Measurements from ENCODE around the gene MACROH2A2. TPM values are rescaled to one million over a fixed set of nuclear protein-coding genes. Genes with fewer than 3 reads are reported as not detected.
A peak's percentile ranks its signal among the peaks of the same experiment; 100 is the strongest.

The MACROH2A2 gene
- total RNA-seq, 4 donors from 2014 or later: 7.0 to 21.8 (median 15.0) TPM

DNA sequence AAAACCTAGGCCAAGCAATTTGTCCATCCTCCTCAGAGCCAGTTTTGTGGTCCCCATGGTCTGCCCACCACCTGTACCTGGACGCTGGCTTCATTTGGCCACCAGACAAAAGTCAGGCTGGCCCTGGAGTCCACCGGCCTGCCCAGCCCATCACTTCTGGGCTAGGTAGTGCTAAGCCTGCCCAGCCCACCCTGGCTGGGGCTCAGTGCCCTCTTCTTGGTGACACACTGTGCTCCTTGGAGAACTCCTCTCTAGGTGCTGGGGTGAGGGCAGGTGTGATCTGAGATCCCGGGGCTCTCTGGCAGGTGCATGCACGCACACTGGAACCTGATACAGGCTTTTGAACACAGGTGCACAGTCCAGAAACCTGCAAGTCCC, 78.9 kb downstream of the MACROH2A2 start:
- Histone ChIP-seq H3K4me3 (replicated peaks in 1 of 3) (peak overlapping the region in 2 of 3 donors; percentile 47 to 66), H3K36me3 (no peaks in the 10 kb centered on the region), H3K4me1 (peaks cover 22 to 29% of the 10 kb centered on the region in 2 donors), H3K9me3 (no peaks in the 10 kb centered on the region), H3K27ac (peak overlapping the region; percentile 92 to 97 (median 96)), H3K27me3 (no peaks in the 10 kb centered on the region)
- 88 to 92% methylated on average over 2 to 3 of the region's 4 CpGs for WGBS, 2 donors
- TF ChIP-seq POLR2A (IDR thresholded peaks at IDR 0.05): no peak
- TF ChIP-seq, protein P1, sequence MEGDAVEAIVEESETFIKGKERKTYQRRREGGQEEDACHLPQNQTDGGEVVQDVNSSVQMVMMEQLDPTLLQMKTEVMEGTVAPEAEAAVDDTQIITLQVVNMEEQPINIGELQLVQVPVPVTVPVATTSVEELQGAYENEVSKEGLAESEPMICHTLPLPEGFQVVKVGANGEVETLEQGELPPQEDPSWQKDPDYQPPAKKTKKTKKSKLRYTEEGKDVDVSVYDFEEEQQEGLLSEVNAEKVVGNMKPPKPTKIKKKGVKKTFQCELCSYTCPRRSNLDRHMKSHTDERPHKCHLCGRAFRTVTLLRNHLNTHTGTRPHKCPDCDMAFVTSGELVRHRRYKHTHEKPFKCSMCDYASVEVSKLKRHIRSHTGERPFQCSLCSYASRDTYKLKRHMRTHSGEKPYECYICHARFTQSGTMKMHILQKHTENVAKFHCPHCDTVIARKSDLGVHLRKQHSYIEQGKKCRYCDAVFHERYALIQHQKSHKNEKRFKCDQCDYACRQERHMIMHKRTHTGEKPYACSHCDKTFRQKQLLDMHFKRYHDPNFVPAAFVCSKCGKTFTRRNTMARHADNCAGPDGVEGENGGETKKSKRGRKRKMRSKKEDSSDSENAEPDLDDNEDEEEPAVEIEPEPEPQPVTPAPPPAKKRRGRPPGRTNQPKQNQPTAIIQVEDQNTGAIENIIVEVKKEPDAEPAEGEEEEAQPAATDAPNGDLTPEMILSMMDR (IDR thresholded peaks at IDR 0.05): no peak
- DNase-seq: peak in 1 of 2 donors; percentile 16
- intact Hi-C loops (cut with DNase I): no loop called here

DNA sequence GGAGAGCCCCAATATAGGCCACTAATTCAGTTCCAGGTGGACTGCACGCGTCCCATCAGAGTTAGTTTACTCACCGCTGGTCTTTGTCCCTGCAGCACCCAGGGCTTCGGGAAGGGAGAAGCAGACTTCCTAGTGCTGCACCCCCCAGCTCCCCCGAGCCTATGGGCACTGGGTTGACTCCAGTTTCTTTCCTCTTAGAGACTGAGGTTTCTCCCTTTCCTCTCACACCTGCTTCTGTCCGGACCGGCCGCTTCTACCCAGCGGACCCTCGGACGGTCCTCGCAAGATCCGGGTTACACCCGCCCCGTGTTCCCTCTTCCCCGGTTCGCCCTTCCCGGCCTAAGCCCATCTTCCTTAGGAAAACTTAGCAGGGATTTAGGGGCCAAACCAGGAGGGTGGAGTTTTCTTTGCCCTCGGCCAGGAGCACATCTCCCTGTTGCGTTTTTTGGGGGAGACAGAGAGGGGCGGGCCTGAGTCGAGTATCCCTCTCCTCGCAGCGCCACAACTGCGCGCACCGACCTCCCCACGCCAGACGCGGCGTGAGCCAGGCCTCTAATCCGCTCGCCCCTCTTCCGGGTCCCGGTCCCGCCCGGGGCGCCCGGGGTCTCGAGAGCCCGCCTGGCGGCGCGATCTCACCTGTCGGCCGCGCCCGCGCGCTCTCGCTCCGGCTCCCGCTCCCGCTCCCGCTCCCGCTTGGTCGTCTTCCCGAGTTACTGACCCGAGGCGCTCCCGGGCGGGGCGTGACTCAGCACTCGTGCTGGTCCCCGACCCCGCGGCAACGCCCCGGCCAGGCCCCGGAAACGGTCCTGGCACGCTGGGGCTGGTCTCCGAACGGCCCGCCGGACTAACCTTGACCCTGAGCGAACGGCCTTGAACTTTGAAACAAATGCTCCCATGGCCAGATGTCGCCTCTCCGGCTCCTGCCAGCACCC, 79.7 kb downstream of the MACROH2A2 start, which contains the start of gene AIFM2:
TSS of gene AIFM2 (minus strand) at position 728 of the 932 bp plus-strand sequence. CDS start 8,741 bp downstream, outside the sequence.
- Histone ChIP-seq H3K9me3 (no peaks in the 10 kb centered on the region), H3K36me3 (no peaks in the 10 kb centered on the region), H3K4me1 (peaks cover 22 to 29% of the 10 kb centered on the region in 2 donors), H3K4me3 (replicated peaks in 1 of 3) (peak within 1 kb of the TSS; percentile 0 to 66 (median 47)), H3K27ac (peak within 1 kb of the TSS; percentile 92 to 97 (median 96)), H3K27me3 (no peaks in the 10 kb centered on the region)
- intact Hi-C loops (cut with DNase I): no loop called here
- TF ChIP-seq, protein P1 (IDR thresholded peaks at IDR 0.05): no peak
- TF ChIP-seq POLR2A (IDR thresholded peaks at IDR 0.05): peak in 1 of 2 donors; percentile 77
- peak; percentile 92 to 93 for DNase-seq
- 8 to 19% methylated on average over 22 to 48 of the region's 80 CpGs for WGBS, 2 donors

DNA sequence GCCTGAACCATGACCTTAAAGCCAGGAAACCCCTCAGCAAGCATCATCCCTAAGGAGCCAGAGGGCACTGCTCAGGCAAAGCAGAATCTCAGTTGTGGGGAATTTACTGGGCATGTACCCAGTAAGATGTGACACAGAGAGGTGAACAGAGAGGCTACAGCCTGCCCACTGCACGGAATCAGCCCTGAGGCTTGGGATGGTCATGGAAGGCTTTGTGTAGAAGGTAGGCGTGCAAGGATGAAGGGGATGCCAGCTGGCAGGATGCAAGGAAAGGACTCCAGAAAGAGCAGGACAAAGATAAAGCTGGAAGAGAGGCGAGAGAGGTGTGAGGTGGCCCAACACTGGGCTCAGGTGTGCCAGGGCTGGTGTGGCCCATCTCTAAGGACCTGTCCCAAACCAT, 82.4 kb downstream of the MACROH2A2 start:
- no peak for DNase-seq
- TF ChIP-seq, protein P1 (IDR thresholded peaks at IDR 0.05): no peak
- no peak for TF ChIP-seq POLR2A (IDR thresholded peaks at IDR 0.05)
- 94 to 95% methylated on average over 3 of the region's 3 CpGs for WGBS, 2 donors
- peaks cover 22 to 29% of the 10 kb centered on the region in 2 donors for H3K4me1 ChIP-seq
- H3K36me3 ChIP-seq: peaks cover 0 to 3% of the 10 kb centered on the region in 2 donors
- H3K4me3 ChIP-seq (replicated peaks in 1 of 3): no peak overlapping the region
- H3K27me3 ChIP-seq: no peaks in the 10 kb centered on the region
- no peak overlapping the region for H3K27ac ChIP-seq
- no peaks in the 10 kb centered on the region for H3K9me3 ChIP-seq
- intact Hi-C loops (cut with DNase I): no loop called here

DNA sequence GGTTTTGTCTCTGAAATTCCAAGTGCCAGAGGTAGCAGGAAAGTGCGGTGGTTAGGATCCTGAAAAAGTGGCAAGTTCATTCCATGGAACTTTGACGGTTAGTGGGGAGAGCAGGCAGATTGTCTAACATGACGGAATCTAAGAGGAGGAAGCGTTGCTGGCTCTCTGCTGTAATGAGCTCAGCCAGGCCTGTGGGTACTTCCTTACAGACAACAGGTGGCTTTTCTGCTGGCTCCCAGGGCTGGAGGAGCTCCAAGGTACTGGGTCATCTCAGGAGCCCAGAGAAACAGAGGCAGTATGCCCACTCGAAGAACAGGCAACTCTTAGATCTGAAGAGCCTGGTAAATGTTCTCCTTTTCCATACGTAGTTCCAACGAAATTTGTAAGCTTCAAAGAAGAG, 83.0 kb downstream of the MACROH2A2 start:
- peaks cover 0 to 3% of the 10 kb centered on the region in 2 donors for H3K36me3 ChIP-seq
- TF ChIP-seq, protein P1 (IDR thresholded peaks at IDR 0.05): no peak
- TF ChIP-seq POLR2A (IDR thresholded peaks at IDR 0.05): no peak
- H3K9me3 ChIP-seq: no peaks in the 10 kb centered on the region
- no peaks in the 10 kb centered on the region for H3K27me3 ChIP-seq
- DNase-seq: no peak
- peaks cover 18 to 24% of the 10 kb centered on the region in 2 donors for H3K4me1 ChIP-seq
- 65 to 75% methylated on average over 7 of the region's 7 CpGs for WGBS, 2 donors
- H3K27ac ChIP-seq: no peak overlapping the region
- no peak overlapping the region for H3K4me3 ChIP-seq (replicated peaks in 1 of 3)
- intact Hi-C loops (cut with DNase I): no loop called here

DNA sequence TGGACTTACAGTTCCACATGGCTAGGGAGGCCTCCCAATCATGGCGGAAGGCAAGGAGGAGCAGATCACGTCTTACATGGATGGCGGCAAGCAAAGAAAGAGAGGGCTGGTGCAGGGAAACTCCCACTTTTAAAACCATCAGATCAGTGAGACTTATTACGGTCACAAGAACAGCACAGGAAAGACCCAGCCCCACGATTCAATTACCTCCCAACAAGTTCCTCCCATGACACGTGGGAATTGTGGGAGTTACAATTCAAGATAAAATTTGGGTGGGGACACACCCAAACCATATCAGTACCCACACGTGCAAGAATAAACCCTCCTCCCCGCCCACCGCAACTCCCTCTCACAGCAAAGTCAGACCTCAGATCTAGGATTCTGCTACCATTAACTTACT, 84.5 kb downstream of the MACROH2A2 start:
- 80 to 89% methylated on average over 9 of the region's 9 CpGs for WGBS, 2 donors
- peaks cover 0 to 3% of the 10 kb centered on the region in 2 donors for H3K36me3 ChIP-seq
- no peak overlapping the region for H3K4me3 ChIP-seq (replicated peaks in 1 of 3)
- peaks cover 8 to 10% of the 10 kb centered on the region in 2 donors for H3K4me1 ChIP-seq
- H3K9me3 ChIP-seq: no peaks in the 10 kb centered on the region
- TF ChIP-seq, protein P1 (IDR thresholded peaks at IDR 0.05): no peak
- TF ChIP-seq POLR2A (IDR thresholded peaks at IDR 0.05): no peak
- no peak overlapping the region for H3K27ac ChIP-seq
- DNase-seq: no peak
- intact Hi-C loops (cut with DNase I): no loop called here
- no peaks in the 10 kb centered on the region for H3K27me3 ChIP-seq

Measured in thyroid gland (tissue), 4 donors.